Measurements from ENCODE around the gene SEC61A2.
"Not testable (repeated sequence)": the region's sequence is repeated elsewhere in the genome, so short reads cannot be mapped to it uniquely, and the experiment has no call there.

Gene SEC61A2

GRCh38 chr10:12165036-12165435, 35.6 kb downstream of the SEC61A2 start:
- Histone ChIP-seq H3K9me3 (ENCODE audit: insufficient read depth, low read depth, low read length) (no peaks in the 10 kb centered on the region), H3K36me3 (ENCODE audit: insufficient read depth, low read length) (peaks cover 66% of the 10 kb centered on the region; the same call in 1 of the 2 replicates), H3F3A (ENCODE audit: low read depth) (no peaks in the 10 kb centered on the region), H3K9ac (ENCODE audit: low read depth, low read length, poor library complexity, severe bottlenecking) (no peak overlapping the region), H3K4me1 (ENCODE audit: insufficient read depth, low read length, poor library complexity, severe bottlenecking) (no peaks in the 10 kb centered on the region), H3K9me2 (replicated peaks; ENCODE audit: low read depth, low read length) (no peaks in the 10 kb centered on the region), H3K4me2 (ENCODE audit: low read depth, low read length, poor library complexity, severe bottlenecking) (no peak overlapping the region), H3K4me3 (ENCODE audit: low read length, poor library complexity, severe bottlenecking) (no peak overlapping the region), H4K20me1 (ENCODE audit: insufficient read depth, low read length, poor library complexity, severe bottlenecking) (no peaks in the 10 kb centered on the region), H3K27me3 (ENCODE audit: insufficient read depth, low read length, poor library complexity, severe bottlenecking) (no peaks in the 10 kb centered on the region), H3K79me2 (ENCODE audit: insufficient read depth, low read length) (no peaks in the 10 kb centered on the region), H2AFZ (ENCODE audit: low read length) (no peak overlapping the region)
- TF ChIP-seq, protein P1, sequence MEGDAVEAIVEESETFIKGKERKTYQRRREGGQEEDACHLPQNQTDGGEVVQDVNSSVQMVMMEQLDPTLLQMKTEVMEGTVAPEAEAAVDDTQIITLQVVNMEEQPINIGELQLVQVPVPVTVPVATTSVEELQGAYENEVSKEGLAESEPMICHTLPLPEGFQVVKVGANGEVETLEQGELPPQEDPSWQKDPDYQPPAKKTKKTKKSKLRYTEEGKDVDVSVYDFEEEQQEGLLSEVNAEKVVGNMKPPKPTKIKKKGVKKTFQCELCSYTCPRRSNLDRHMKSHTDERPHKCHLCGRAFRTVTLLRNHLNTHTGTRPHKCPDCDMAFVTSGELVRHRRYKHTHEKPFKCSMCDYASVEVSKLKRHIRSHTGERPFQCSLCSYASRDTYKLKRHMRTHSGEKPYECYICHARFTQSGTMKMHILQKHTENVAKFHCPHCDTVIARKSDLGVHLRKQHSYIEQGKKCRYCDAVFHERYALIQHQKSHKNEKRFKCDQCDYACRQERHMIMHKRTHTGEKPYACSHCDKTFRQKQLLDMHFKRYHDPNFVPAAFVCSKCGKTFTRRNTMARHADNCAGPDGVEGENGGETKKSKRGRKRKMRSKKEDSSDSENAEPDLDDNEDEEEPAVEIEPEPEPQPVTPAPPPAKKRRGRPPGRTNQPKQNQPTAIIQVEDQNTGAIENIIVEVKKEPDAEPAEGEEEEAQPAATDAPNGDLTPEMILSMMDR (conservative IDR thresholded peaks at IDR 0.05; ENCODE audit: low read length), result no peak
- TF ChIP-seq EZH2phosphoT487 (IDR thresholded peaks at IDR 0.05; ENCODE audit: borderline replicate concordance), result no peak

- Histone ChIP-seq H3K9me2 (replicated peaks; ENCODE audit: low read depth, low read length) (no peaks in the 10 kb centered on the region), H2AFZ (ENCODE audit: low read length) (no peak overlapping the region), H3K36me3 (ENCODE audit: insufficient read depth, low read length) (peaks cover 67% of the 10 kb centered on the region; the same call in 1 of the 2 replicates), H4K20me1 (ENCODE audit: insufficient read depth, low read length, poor library complexity, severe bottlenecking) (no peaks in the 10 kb centered on the region), H3K9me3 (ENCODE audit: insufficient read depth, low read depth, low read length) (no peaks in the 10 kb centered on the region), H3K9ac (ENCODE audit: low read depth, low read length, poor library complexity, severe bottlenecking) (no peak overlapping the region), H3K4me1 (ENCODE audit: insufficient read depth, low read length, poor library complexity, severe bottlenecking) (no peaks in the 10 kb centered on the region), H3K27me3 (ENCODE audit: insufficient read depth, low read length, poor library complexity, severe bottlenecking) (no peaks in the 10 kb centered on the region), H3K4me2 (ENCODE audit: low read depth, low read length, poor library complexity, severe bottlenecking) (no peak overlapping the region), H3F3A (ENCODE audit: low read depth) (no peaks in the 10 kb centered on the region), H3K4me3 (ENCODE audit: low read length, poor library complexity, severe bottlenecking) (no peak overlapping the region), H3K79me2 (ENCODE audit: insufficient read depth, low read length) (no peaks in the 10 kb centered on the region)
- no peak for TF ChIP-seq EZH2phosphoT487 (IDR thresholded peaks at IDR 0.05; ENCODE audit: borderline replicate concordance)
- TF ChIP-seq, protein P1 (conservative IDR thresholded peaks at IDR 0.05; ENCODE audit: low read length), result no peak
Measured at GRCh38 chr10:12165999-12166775, 36.7 kb downstream of the SEC61A2 start.

DNA sequence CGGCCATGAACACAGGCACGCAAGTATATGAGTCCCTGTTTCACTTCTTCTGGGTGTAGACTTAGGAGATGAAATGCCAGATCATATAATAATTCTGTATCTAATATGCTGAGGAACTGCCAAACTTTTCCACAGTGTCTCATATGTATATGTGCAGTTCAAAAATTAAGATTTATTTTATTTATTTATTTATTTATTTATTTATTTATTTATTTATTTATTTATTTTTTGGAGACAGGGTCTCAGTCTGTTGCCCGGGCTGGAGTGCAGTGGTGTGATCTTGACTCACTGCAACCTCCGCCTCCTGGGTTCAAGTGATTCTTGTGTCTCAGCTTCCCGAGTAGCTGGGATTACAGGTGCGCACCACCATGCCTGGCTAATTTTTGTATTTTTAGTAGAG, 42.0 kb downstream of the SEC61A2 start:
- H4K20me1 ChIP-seq (ENCODE audit: insufficient read depth, low read length, poor library complexity, severe bottlenecking); H3K9ac ChIP-seq (ENCODE audit: low read depth, low read length, poor library complexity, severe bottlenecking); H3K27me3 ChIP-seq (ENCODE audit: insufficient read depth, low read length, poor library complexity, severe bottlenecking); H3K9me3 ChIP-seq (ENCODE audit: insufficient read depth, low read depth, low read length); H3F3A ChIP-seq (ENCODE audit: low read depth); H3K4me2 ChIP-seq (ENCODE audit: low read depth, low read length, poor library complexity, severe bottlenecking); H3K4me3 ChIP-seq (ENCODE audit: low read length, poor library complexity, severe bottlenecking); H2AFZ ChIP-seq (ENCODE audit: low read length); H3K4me1 ChIP-seq (ENCODE audit: insufficient read depth, low read length, poor library complexity, severe bottlenecking); H3K9me2 ChIP-seq (replicated peaks; ENCODE audit: low read depth, low read length); H3K79me2 ChIP-seq (ENCODE audit: insufficient read depth, low read length): not testable (repeated sequence)
- H3K36me3 ChIP-seq (ENCODE audit: insufficient read depth, low read length), result peaks cover 58% of the 10 kb centered on the region; the same call in 1 of the 2 replicates

DNA sequence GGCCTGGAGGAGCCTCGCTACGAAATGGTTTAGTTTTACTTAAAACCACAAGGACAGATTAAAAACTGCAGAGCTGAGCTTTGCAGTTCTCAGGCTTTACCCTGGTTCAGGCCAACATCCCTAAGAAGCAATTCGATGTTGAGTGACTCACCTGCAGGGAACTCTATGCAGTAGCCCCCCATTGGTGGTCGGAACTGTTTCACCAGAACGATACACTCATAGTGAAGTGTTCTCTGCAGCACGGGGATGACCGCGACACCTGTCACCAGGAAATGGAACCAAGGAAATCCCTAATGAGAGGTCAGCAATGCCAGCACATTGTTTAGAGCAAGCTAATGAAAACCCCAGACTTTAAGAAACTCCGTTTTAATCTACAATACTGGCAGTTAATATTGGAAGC, 48.2 kb downstream of the SEC61A2 start:
- H3K79me2 ChIP-seq (ENCODE audit: insufficient read depth, low read length), result no peaks in the 10 kb centered on the region
- no peak overlapping the region for H3K4me3 ChIP-seq (ENCODE audit: low read length, poor library complexity, severe bottlenecking)
- no peak overlapping the region for H3K9ac ChIP-seq (ENCODE audit: low read depth, low read length, poor library complexity, severe bottlenecking)
- H3K4me1 ChIP-seq (ENCODE audit: insufficient read depth, low read length, poor library complexity, severe bottlenecking), result peaks cover 13% of the 10 kb centered on the region
- TF ChIP-seq, protein P1 (conservative IDR thresholded peaks at IDR 0.05; ENCODE audit: low read length), result no peak
- no peak for TF ChIP-seq EZH2phosphoT487 (IDR thresholded peaks at IDR 0.05; ENCODE audit: borderline replicate concordance)
- no peak overlapping the region for H3K4me2 ChIP-seq (ENCODE audit: low read depth, low read length, poor library complexity, severe bottlenecking)
- H3K9me3 ChIP-seq (ENCODE audit: insufficient read depth, low read depth, low read length), result no peaks in the 10 kb centered on the region
- H3K36me3 ChIP-seq (ENCODE audit: insufficient read depth, low read length), result peaks cover 38% of the 10 kb centered on the region; the same call in 1 of the 2 replicates
- H3K9me2 ChIP-seq (replicated peaks; ENCODE audit: low read depth, low read length), result no peaks in the 10 kb centered on the region
- no peak overlapping the region for H2AFZ ChIP-seq (ENCODE audit: low read length)
- H3F3A ChIP-seq (ENCODE audit: low read depth), result peaks cover 4% of the 10 kb centered on the region; the same call in 1 of the 2 replicates
- no peaks in the 10 kb centered on the region for H3K27me3 ChIP-seq (ENCODE audit: insufficient read depth, low read length, poor library complexity, severe bottlenecking)
- H4K20me1 ChIP-seq (ENCODE audit: insufficient read depth, low read length, poor library complexity, severe bottlenecking), result no peaks in the 10 kb centered on the region
